Stomach (tissue), 4 donors: ENCODE measurements around the gene CIB4.

Experiments used
- CTCF ChIP-seq, 7 experiments: fragments of 450-650 bp in 4 of 7; fragments of 200-600 bp in 3 of 7; sonication (generic) in 3 of 7; IDR thresholded peaks; one replicate each; pipeline ENCODE4 v1.5.1; 2016 to 2019; ENCODE audit warnings: antibody characterized with exemption in 7 of 7, control low read depth in 2 of 7, mild to moderate bottlenecking in 1 of 7
- EP300 ChIP-seq: sonication (generic); formaldehyde crosslinking; IDR thresholded peaks from one replicate; pipeline ENCODE4 v1.6.1; 2017; ENCODE audit warnings: antibody characterized with exemption
- POLR2A ChIP-seq, 4 donors: fragments of 450-650 bp; IDR thresholded peaks; one replicate each; pipeline ENCODE4 v1.6.1; 2016; ENCODE audit warnings: antibody characterized with exemption in 4 of 4, control low read depth in 2 of 4, mild to moderate bottlenecking in 1 of 4, moderate library complexity in 1 of 4
- POLR2AphosphoS5 ChIP-seq, 3 donors: sonication (generic); formaldehyde crosslinking; IDR thresholded peaks; one replicate each; pipeline ENCODE4 v1.6.1; 2016; ENCODE audit warnings: antibody characterized with exemption in 3 of 3

GRCh38 chr2:26607698-26608097 is 33.5 kb downstream of the CIB4 start:
- no peak for TF ChIP-seq CTCF (IDR thresholded peaks at IDR 0.05)
- TF ChIP-seq POLR2AphosphoS5 (IDR thresholded peaks at IDR 0.05), result no peak
- TF ChIP-seq POLR2A (IDR thresholded peaks at IDR 0.05), result no peak
- TF ChIP-seq EP300, result no peak
